Caco-2 (cell line): ENCODE data around the gene CYRIA. TPM values are rescaled to one million over a fixed set of nuclear protein-coding genes. Genes with fewer than 3 reads are reported as not detected.

Experiments used
- BruUV-seq: library from RNA; stranded (reverse); fragments of 400-500 nt; replicated peaks from 2 replicates; lab custom pipeline; 2021; lab: Mats Ljungman, UMichigan
- CTCF ChIA-PET: fragments of 300-600 bp; sonication (Branson Sonifier 250); formaldehyde crosslinking; loops from one replicate; lab custom pipeline; 2022; ENCODE audit warnings: antibody characterized with exemption; lab: Charles Lee
- POLR2A ChIA-PET: fragments of 300-600 bp; sonication (Branson Sonifier 250); formaldehyde crosslinking; loops from one replicate; lab custom pipeline; 2022; ENCODE audit warnings: antibody characterized with exemption; lab: Charles Lee
- DNase-seq, 2 experiments: peaks; one replicate each; pipeline versions ENCODE4 v3.0.0 to v3.0.0-alpha.2; 2020 to 2022
- H3K27me3 ChIP-seq: replicated peaks from 2 replicates; pipeline ENCODE4 v1.6.0; 2011; ENCODE audit warnings: low read length; ENCODE audit not compliant: control insufficient read depth, insufficient read depth
- H3K36me3 ChIP-seq: 2 replicates; pipeline ENCODE4 v1.5.1; 2011; ENCODE audit warnings: low read length; ENCODE audit not compliant: control insufficient read depth, insufficient read depth
- H3K4me1 ChIP-seq: fragments of 250-450 bp; sonication (Bioruptor Pico); 2 replicates; pipeline ENCODE4 v1.5.1; 2020; ENCODE audit warnings: mild to moderate bottlenecking
- H3K4me3 ChIP-seq: 2 replicates; pipeline ENCODE4 v1.5.1; 2011; ENCODE audit warnings: low read depth, mild to moderate bottlenecking, control low read depth, low read length
- H3K9me3 ChIP-seq: fragments of 250-450 bp; sonication (Bioruptor Pico); 2 replicates; pipeline ENCODE4 v1.5.1; 2020; ENCODE audit warnings: mild to moderate bottlenecking, moderate library complexity
- H3K27ac Mint-ChIP-seq: one replicate; pipeline ENCODE4 v1.8.0; 2022; ENCODE audit warnings: mixed read lengths; ENCODE audit not compliant: unreplicated experiment
- H3K27me3 Mint-ChIP-seq: one replicate; pipeline ENCODE4 v1.8.0; 2022; ENCODE audit warnings: mixed read lengths; ENCODE audit not compliant: insufficient read depth, unreplicated experiment
- H3K36me3 Mint-ChIP-seq: one replicate; pipeline ENCODE4 v1.8.0; 2022; ENCODE audit warnings: mild to moderate bottlenecking, mixed read lengths; ENCODE audit not compliant: insufficient read depth, unreplicated experiment
- H3K4me1 Mint-ChIP-seq: one replicate; pipeline ENCODE4 v1.8.0; 2022; ENCODE audit warnings: low read depth, mixed read lengths; ENCODE audit not compliant: unreplicated experiment
- H3K4me3 Mint-ChIP-seq: one replicate; pipeline ENCODE4 v1.8.0; 2022; ENCODE audit warnings: mild to moderate bottlenecking, moderate library complexity, mixed read lengths; ENCODE audit not compliant: unreplicated experiment
- H3K9me3 Mint-ChIP-seq: one replicate; pipeline ENCODE4 v1.8.0; 2022; ENCODE audit warnings: mixed read lengths; ENCODE audit not compliant: unreplicated experiment
- intact Hi-C: fragments of 100-400 bp; cut with micrococcal nuclease; formaldehyde crosslinking; loops from one replicate; pipeline ENCODE4 v1.10.0; 2022; ENCODE audit not compliant: unreplicated experiment
- total RNA-seq: library from RNA; stranded (reverse); gene quantifications from 2 replicates; pipeline ENCODE4 v1.2.3, GENCODE V29; 2022
- TF ChIP-seq, protein P1 (sequence below), 2 experiments: fragments of 200-600 bp in 1 of 2; IDR thresholded peaks; 1 replicate in 1 of 2; 2 replicates in 1 of 2; pipeline versions ENCODE4 v1.5.1 to v1.8.0; 2011 to 2022; ENCODE audit warnings: antibody characterized with exemption in 1 of 2, control low read depth in 1 of 2, inconsistent platforms in 1 of 2, low read depth in 1 of 2, low read length in 1 of 2, mild to moderate bottlenecking in 1 of 2, moderate library complexity in 1 of 2; ENCODE audit not compliant: insufficient read depth in 1 of 2, severe bottlenecking in 1 of 2, unreplicated experiment in 1 of 2

The CYRIA gene
- total RNA-seq, 1 experiment from 2014 or later = 0.20 TPM

DNA sequence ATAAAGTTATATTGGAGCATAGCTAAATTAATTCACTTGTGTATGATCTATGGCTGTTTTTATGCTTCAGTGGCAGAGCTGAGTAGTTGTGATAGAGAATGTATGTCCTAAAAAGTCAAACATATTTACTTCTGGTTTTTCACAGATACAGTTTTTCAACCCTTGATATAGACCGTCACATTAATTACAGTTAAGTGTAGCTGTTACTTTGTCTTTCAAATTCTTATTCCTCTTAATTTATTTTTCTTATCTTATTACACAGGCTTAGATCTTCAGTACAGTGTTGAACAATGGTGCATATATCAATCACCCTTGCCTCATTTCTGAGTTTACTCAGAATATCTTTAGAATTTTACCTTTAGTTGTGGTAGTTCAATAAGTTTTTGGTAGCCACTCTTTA, 12.2 kb upstream of the CYRIA start:
- Mint-ChIP-seq H3K4me3 (no peak overlapping the region), H3K36me3 (no peaks in the 10 kb centered on the region), H3K9me3 (no peaks in the 10 kb centered on the region), H3K27ac (no peak overlapping the region), H3K27me3 (peaks cover 17% of the 10 kb centered on the region), H3K4me1 (no peaks in the 10 kb centered on the region)
- H3K36me3 ChIP-seq = no peaks in the 10 kb centered on the region
- H3K27me3 ChIP-seq = no peaks in the 10 kb centered on the region
- intact Hi-C loops = no loop called here
- no peak for DNase-seq
- CTCF ChIA-PET = no interaction called here
- no peak overlapping the region for H3K4me3 ChIP-seq
- TF ChIP-seq, protein P1, sequence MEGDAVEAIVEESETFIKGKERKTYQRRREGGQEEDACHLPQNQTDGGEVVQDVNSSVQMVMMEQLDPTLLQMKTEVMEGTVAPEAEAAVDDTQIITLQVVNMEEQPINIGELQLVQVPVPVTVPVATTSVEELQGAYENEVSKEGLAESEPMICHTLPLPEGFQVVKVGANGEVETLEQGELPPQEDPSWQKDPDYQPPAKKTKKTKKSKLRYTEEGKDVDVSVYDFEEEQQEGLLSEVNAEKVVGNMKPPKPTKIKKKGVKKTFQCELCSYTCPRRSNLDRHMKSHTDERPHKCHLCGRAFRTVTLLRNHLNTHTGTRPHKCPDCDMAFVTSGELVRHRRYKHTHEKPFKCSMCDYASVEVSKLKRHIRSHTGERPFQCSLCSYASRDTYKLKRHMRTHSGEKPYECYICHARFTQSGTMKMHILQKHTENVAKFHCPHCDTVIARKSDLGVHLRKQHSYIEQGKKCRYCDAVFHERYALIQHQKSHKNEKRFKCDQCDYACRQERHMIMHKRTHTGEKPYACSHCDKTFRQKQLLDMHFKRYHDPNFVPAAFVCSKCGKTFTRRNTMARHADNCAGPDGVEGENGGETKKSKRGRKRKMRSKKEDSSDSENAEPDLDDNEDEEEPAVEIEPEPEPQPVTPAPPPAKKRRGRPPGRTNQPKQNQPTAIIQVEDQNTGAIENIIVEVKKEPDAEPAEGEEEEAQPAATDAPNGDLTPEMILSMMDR (IDR thresholded peaks at IDR 0.05; ENCODE audit: insufficient read depth in 1 of 2, low read depth in 1 of 2, low read length in 1 of 2, severe bottlenecking in 1 of 2, unreplicated experiment in 1 of 2) = no peak
- peaks cover 17% of the 10 kb centered on the region for H3K9me3 ChIP-seq
- no TSS peak for BruUV-seq
- POLR2A ChIA-PET = no interaction called here
- H3K4me1 ChIP-seq = no peaks in the 10 kb centered on the region

DNA sequence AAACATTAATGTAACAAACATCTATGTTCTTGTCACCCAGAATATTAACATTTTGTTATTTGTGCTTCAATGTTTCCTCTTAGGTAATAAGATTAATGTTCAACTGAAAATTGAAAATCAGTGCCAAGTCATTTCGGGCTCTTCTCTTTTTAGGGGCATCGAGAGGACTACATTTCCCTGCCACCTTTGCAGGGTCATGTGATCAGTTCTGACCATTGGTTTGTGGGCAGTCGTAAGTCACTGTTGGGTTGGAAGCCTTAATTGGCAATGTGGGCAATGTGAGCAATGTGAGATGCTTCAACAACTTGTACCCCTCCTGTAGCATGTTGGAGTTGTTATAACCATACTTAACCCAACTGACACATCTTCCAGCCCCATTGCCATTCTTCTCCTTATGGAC, 10.1 kb upstream of the CYRIA start:
- peaks cover 16% of the 10 kb centered on the region for H3K27me3 Mint-ChIP-seq
- ChIA-PET CTCF (no interaction called here), POLR2A (no interaction called here)
- peaks cover 17% of the 10 kb centered on the region for H3K9me3 ChIP-seq
- no peaks in the 10 kb centered on the region for H3K27me3 ChIP-seq
- intact Hi-C loops = no loop called here
- TF ChIP-seq, protein P1 (IDR thresholded peaks at IDR 0.05; ENCODE audit: insufficient read depth in 1 of 2, low read depth in 1 of 2, low read length in 1 of 2, severe bottlenecking in 1 of 2, unreplicated experiment in 1 of 2) = no peak
- H3K9me3 Mint-ChIP-seq = no peaks in the 10 kb centered on the region
- H3K36me3 ChIP-seq = no peaks in the 10 kb centered on the region
- no peak overlapping the region for H3K4me3 ChIP-seq
- no peak overlapping the region for H3K4me3 Mint-ChIP-seq
- no TSS peak for BruUV-seq
- H3K36me3 Mint-ChIP-seq = no peaks in the 10 kb centered on the region
- DNase-seq = no peak
- no peaks in the 10 kb centered on the region for H3K4me1 Mint-ChIP-seq
- H3K4me1 ChIP-seq = no peaks in the 10 kb centered on the region
- H3K27ac Mint-ChIP-seq = no peak overlapping the region

DNA sequence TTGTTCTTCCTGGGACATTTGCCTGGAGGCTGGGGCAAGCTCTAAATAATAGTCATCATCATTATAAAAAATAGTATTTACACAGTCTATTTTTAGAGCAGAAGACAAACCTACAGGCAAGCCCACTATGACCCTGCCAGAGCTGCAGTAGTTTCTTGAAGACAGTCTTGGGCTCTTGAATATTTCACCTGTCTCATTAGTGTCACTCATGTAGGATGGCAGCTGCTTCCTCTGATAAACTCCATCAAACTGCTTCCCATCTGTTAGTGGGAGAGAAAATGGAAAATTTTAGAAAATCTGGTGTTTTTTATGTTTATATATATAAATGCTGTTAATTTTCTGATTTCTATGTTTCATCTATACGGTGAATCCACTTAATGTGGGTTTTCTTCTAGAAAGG, 8.5 kb upstream of the CYRIA start:
- Mint-ChIP-seq H3K27me3 (peaks cover 16% of the 10 kb centered on the region), H3K27ac (no peak overlapping the region), H3K36me3 (no peaks in the 10 kb centered on the region), H3K4me3 (no peak overlapping the region), H3K4me1 (no peaks in the 10 kb centered on the region), H3K9me3 (no peaks in the 10 kb centered on the region)
- Histone ChIP-seq H3K4me1 (no peaks in the 10 kb centered on the region), H3K4me3 (no peak overlapping the region), H3K27me3 (no peaks in the 10 kb centered on the region), H3K36me3 (no peaks in the 10 kb centered on the region), H3K9me3 (peaks cover 17% of the 10 kb centered on the region)
- CTCF ChIA-PET = no interaction called here
- TF ChIP-seq, protein P1 (IDR thresholded peaks at IDR 0.05; ENCODE audit: insufficient read depth in 1 of 2, low read depth in 1 of 2, low read length in 1 of 2, severe bottlenecking in 1 of 2, unreplicated experiment in 1 of 2) = no peak
- POLR2A ChIA-PET = no interaction called here
- no TSS peak for BruUV-seq
- DNase-seq = no peak
- intact Hi-C loops = no loop called here
